Esophagus (tissue), 2 donors: Measurements from ENCODE around the gene IGIP. TPM values are rescaled to one million over a fixed set of nuclear protein-coding genes. Genes with fewer than 3 reads are reported as not detected.

Experiments used
- H3K27ac ChIP-seq, 2 donors: one replicate each; pipeline ENCODE4 v1.5.1; 2013; ENCODE audit warnings: low read depth in 2 of 2, mild to moderate bottlenecking in 2 of 2, inconsistent platforms in 1 of 2, low read length in 1 of 2, moderate library complexity in 1 of 2
- H3K27me3 ChIP-seq, 2 donors: one replicate each; pipeline ENCODE4 v1.6.1; 2013; ENCODE audit warnings: low read length in 2 of 2, control low read depth in 1 of 2, mild to moderate bottlenecking in 1 of 2; ENCODE audit not compliant: insufficient read depth in 2 of 2, control insufficient read depth in 1 of 2
- H3K36me3 ChIP-seq, 2 donors: one replicate each; pipeline ENCODE4 v1.6.1; 2013; ENCODE audit warnings: low read length in 1 of 2; ENCODE audit not compliant: control insufficient read depth in 2 of 2, insufficient read depth in 2 of 2
- H3K4me1 ChIP-seq, 2 donors: one replicate each; pipeline ENCODE4 v1.6.1; 2013; ENCODE audit warnings: low read length in 1 of 2; ENCODE audit not compliant: control insufficient read depth in 2 of 2, insufficient read depth in 2 of 2
- H3K4me3 ChIP-seq, 2 donors: one replicate each; pipeline ENCODE4 v1.5.1; 2013; ENCODE audit warnings: low read length in 2 of 2, mild to moderate bottlenecking in 2 of 2, low read depth in 1 of 2, moderate library complexity in 1 of 2
- H3K9me3 ChIP-seq, 2 donors: one replicate each; pipeline ENCODE4 v1.6.1; 2013; ENCODE audit warnings: mild to moderate bottlenecking in 2 of 2, low read depth in 1 of 2, low read length in 1 of 2, moderate library complexity in 1 of 2; ENCODE audit not compliant: control insufficient read depth in 2 of 2, insufficient read depth in 1 of 2
- WGBS, 2 donors: extraction: QIAGEN DNeasy Blood & Tissue Kit; methylation state at CpG; one replicate each; pipeline ENCODE4 v1.1.7; 2013; 5-methylcytosine and 5-hydroxymethylcytosine counted together
- polyA plus RNA-seq, 2 donors: library from polyadenylated mRNA; stranded (reverse); fragments of 200-250 nt; gene quantifications; one replicate each; pipeline ENCODE4 v1.2.3, GENCODE V29; 2013
- donor health status: healthy with polysubstance abuse.
- donor health status: Bipolar disorder and iron deficiency.

The IGIP gene
- polyA plus RNA-seq, 2 donors: 2.3 to 3.8 TPM

DNA sequence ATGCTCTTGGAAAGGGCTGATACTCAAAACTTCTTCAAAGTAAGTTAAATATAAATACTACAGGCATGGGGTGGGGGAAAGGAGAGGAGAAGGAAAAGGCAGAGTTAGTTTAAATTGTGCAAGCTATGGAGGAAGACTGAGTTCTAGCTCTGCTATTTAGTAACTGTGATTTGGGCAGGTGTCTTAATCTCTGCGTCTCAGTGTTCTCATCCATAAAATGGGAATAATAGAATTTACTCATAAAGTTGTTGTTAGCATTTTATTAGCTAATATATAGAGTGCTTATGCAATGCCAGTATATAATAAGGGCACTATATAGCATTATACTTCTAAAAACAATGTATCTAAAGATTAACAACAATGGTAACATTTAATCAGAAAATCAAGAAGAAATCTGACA lies 24.6 kb upstream of the IGIP start:
- no peaks in the 10 kb centered on the region for H3K36me3 ChIP-seq
- H3K4me3 ChIP-seq: no peak overlapping the region
- no peaks in the 10 kb centered on the region for H3K27me3 ChIP-seq
- no peak overlapping the region for H3K27ac ChIP-seq
- no peaks in the 10 kb centered on the region for H3K9me3 ChIP-seq
- WGBS, 2 donors: 91 to 92% methylated on average over 1 of the region's 1 CpG
- no peaks in the 10 kb centered on the region for H3K4me1 ChIP-seq

GRCh38 chr5:140103154-140103553 lies 22.6 kb upstream of the IGIP start:
- Histone ChIP-seq H3K27me3 (no peaks in the 10 kb centered on the region), H3K4me3 (no peak overlapping the region), H3K27ac (no peak overlapping the region), H3K36me3 (no peaks in the 10 kb centered on the region), H3K9me3 (no peaks in the 10 kb centered on the region), H3K4me1 (peaks cover 0 to 4% of the 10 kb centered on the region in 2 donors)
- WGBS, 2 donors: 46 to 77% methylated on average over 1 of the region's 1 CpG

DNA sequence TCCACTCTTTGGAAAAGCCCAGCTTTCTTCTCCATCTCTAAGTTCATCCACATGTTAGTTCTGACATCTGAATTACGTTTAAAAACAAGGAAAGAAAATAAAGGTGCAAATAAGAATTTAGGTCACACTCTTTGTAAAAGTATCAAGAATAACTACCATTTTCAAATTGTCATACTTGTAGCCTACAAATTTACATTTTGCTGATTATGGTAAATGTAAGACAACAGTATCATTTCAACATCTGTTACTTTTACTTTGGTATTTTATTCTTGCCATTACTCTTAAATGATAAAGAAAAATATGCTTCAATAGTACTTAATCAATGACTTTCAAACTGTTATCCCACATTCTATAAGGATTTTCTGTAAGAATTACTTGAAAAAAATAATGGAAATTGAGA lies 21.6 kb upstream of the IGIP start:
- Histone ChIP-seq H3K27me3 (no peaks in the 10 kb centered on the region), H3K9me3 (no peaks in the 10 kb centered on the region), H3K4me3 (no peak overlapping the region), H3K27ac (no peak overlapping the region), H3K4me1 (peaks cover 2 to 7% of the 10 kb centered on the region in 2 donors), H3K36me3 (no peaks in the 10 kb centered on the region)
- WGBS, 2 donors: 61 to 68% methylated on average over 1 of the region's 1 CpG

- no peaks in the 10 kb centered on the region for H3K9me3 ChIP-seq
- WGBS, 2 donors: 40 to 44% methylated on average over 5 of the region's 5 CpGs
- peaks cover 3 to 8% of the 10 kb centered on the region in 2 donors for H3K4me1 ChIP-seq
- peak overlapping the region in 1 of 2 donors; percentile 39 for H3K27ac ChIP-seq
- no peak overlapping the region for H3K4me3 ChIP-seq
- no peaks in the 10 kb centered on the region for H3K27me3 ChIP-seq
- H3K36me3 ChIP-seq: no peaks in the 10 kb centered on the region
Observed at GRCh38 chr5:140106101-140106500, 19.6 kb upstream of the IGIP start.

- WGBS, 2 donors: 53 to 54% methylated on average over 16 of the region's 16 CpGs
- Histone ChIP-seq H3K27ac (peak overlapping the region; percentile 96 to 97), H3K9me3 (no peaks in the 10 kb centered on the region), H3K36me3 (no peaks in the 10 kb centered on the region), H3K27me3 (no peaks in the 10 kb centered on the region), H3K4me3 (peak overlapping the region; percentile 76 to 78), H3K4me1 (peaks cover 3 to 8% of the 10 kb centered on the region in 2 donors)
Observed at GRCh38 chr5:140106805-140107311, 18.9 kb upstream of the IGIP start.

DNA sequence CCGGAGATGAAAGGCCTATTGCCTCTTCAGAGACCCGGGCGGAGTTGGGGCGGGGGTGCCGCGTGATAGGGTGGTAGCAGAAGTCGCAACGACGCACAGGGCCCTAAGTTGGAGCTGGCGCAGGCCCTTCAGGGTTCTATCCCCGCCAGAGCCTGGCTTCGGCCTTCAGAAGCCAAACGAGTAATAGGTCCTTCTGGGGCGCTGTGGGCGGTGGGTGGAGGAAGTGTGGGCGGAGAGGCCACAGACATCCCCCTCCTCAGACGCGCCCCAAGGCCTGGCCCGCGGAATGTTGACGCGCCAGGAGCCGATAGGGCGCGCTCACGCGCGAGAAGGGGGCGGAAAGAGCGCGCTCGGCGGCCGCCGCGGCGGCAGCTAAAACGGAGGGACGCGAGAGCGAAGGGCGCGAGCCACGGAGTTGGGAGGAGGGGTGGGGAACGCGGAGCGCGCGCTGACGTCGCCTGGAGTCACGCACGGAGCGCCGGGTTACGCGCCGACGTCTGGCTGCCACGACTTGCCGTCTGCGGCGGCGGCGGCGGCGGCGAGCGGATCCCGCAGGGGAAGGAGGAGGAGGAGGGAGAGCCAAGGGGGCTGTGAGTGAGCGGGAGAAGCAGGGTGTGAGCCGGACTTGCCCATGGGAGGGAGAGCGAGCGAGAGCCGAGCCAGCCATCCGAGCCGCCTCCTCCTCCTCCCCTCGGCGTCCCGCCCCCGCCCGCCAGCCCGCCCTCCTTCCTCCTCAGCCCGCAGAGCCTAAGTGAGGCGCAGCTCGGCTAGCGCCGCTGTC lies 18.2 kb upstream of the IGIP start:
- Histone ChIP-seq H3K27me3 (no peaks in the 10 kb centered on the region), H3K4me3 (peak overlapping the region; percentile 76 to 78), H3K27ac (peak overlapping the region; percentile 96 to 97), H3K36me3 (no peaks in the 10 kb centered on the region), H3K4me1 (peaks cover 3 to 8% of the 10 kb centered on the region in 2 donors), H3K9me3 (no peaks in the 10 kb centered on the region)
- 0 to 1% methylated on average over 56 to 88 of the region's 88 CpGs for WGBS, 2 donors

- no peaks in the 10 kb centered on the region for H3K9me3 ChIP-seq
Observed at GRCh38 chr5:140108093-140109017, 17.4 kb upstream of the IGIP start.

GRCh38 chr5:140109018-140109758 lies 16.5 kb upstream of the IGIP start:
- Histone ChIP-seq H3K4me1 (peaks cover 3 to 8% of the 10 kb centered on the region in 2 donors), H3K27ac (peak overlapping the region in 1 of 2 donors; percentile 96), H3K4me3 (peak overlapping the region; percentile 76 to 78), H3K9me3 (no peaks in the 10 kb centered on the region), H3K36me3 (no peaks in the 10 kb centered on the region), H3K27me3 (no peaks in the 10 kb centered on the region)
- WGBS, 2 donors: 49 to 74% methylated on average over 24 of the region's 24 CpGs

More at GRCh38 chr5:140108093-140109017, 17.4 kb upstream of the IGIP start:
- Histone ChIP-seq H3K4me3 (peak overlapping the region; percentile 76 to 78), H3K4me1 (peaks cover 3 to 8% of the 10 kb centered on the region in 2 donors), H3K27me3 (no peaks in the 10 kb centered on the region), H3K36me3 (no peaks in the 10 kb centered on the region), H3K27ac (peak overlapping the region; percentile 96 to 97)
- 5% methylated on average over 34 to 52 of the region's 52 CpGs for WGBS, 2 donors
